ENCODE measurements around the gene LRRC75B.
"Not testable (repeated sequence)": the region's sequence is repeated elsewhere in the genome, so short reads cannot be mapped to it uniquely, and the experiment has no call there.

The LRRC75B gene

GRCh38 chr22:24592851-24593558 is at the start of gene LRRC75B:
Gene LRRC75B, minus strand, starts transcription at chr22:24593073. Its CDS starts 34 bp downstream, at chr22:24593039.
- DNase-seq = peak; percentile 45

- not testable (repeated sequence) for DNase-seq
Observed at GRCh38 chr22:24642307-24642706, 49.4 kb upstream of the LRRC75B start.

- not testable (repeated sequence) for DNase-seq
Observed at GRCh38 chr22:24636513-24636912, 43.6 kb upstream of the LRRC75B start.

DNA sequence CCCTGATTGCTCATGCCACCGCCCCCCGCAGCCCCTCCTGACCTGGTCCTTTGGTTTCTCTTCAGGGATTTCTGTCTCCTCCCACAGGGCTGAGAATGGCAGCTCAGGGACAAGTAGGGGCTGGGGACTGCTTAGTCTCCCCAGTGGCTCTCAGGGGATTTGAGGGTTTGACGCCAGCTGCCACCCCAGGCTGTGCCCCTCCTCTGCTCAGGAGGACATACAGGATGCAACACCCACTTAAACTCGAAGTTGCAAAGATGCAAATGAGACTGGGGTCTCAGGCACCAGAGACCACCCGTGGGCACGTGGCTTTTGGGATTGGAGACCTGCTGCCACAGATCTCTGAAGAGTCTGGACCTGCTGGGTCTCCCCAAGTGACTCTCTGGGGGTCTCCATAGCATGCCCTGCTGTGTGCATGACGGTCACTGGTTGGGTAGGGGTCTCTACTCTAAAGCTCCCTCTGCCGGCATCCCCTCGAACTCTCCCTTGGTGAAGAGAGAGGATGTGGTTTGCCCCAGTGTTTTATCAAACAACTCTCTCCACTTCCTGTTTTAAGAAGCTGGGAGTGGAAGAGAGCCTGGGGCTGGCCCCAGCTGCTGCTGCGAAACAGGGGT is 42.0 kb upstream of the LRRC75B start:
- DNase-seq = not testable (repeated sequence)

DNA sequence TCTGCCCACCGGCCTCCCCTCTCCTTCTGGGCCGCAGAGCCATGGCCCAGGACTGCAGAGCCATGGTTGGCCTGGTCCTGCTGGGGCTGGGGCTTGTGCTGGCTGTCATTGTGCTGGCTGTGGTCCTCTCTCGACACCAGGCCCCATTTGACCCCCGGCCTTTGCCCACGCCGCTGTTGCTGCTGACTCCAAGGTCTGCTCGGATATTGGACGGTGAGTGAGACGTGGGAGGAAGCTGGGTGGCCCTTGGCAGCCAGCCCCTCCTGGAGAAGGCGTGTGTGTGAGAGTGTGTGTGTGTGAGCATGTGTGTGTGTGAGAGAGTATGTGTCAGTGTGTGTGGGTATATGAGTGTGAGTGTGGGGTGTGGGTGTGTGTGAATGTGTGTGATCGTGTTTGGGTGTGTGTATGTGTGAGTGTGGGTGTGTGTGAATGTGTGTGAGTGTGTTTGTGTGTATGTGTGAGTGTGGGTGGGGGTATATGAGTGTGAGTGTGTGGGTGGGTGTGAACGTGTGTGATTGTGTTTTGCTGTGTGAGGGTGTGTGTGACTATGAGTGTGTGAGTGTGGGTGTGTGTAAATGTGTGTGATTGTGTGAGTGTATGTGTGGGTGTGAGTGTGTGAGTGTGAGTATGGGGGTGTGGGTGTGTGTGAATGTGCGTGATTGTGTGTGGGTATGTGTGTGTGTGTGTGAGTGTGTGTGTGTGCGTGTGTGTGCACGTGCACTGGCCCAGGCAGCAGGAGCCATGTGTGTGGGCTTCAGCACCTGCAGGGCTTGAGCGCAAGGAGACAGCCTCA is 40.6 kb upstream of the LRRC75B start:
- DNase-seq = not testable (repeated sequence)

DNA sequence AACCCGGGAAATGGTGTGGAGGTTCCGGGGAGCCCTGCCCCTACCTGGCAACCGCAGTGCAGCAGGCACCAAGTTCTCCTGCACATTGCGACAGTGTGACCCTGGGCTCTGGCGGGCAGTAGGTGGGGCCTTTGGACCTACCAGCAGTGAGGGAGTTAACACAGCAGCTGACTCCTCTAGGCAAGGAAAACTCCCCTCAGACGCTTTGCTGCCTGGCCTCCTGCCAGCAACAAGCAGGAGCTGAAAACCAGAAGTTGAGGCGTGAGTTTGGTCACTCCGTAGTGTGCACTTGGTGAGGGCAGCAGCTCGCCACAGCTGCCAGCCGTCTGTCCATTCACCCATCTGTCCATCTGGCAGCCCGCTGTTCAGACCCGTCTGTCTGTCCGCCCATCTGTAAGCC is 39.8 kb upstream of the LRRC75B start:
- DNase-seq = not testable (repeated sequence)

- DNase-seq = not testable (repeated sequence)
Observed at GRCh38 chr22:24631430-24632122, 38.7 kb upstream of the LRRC75B start.

DNA sequence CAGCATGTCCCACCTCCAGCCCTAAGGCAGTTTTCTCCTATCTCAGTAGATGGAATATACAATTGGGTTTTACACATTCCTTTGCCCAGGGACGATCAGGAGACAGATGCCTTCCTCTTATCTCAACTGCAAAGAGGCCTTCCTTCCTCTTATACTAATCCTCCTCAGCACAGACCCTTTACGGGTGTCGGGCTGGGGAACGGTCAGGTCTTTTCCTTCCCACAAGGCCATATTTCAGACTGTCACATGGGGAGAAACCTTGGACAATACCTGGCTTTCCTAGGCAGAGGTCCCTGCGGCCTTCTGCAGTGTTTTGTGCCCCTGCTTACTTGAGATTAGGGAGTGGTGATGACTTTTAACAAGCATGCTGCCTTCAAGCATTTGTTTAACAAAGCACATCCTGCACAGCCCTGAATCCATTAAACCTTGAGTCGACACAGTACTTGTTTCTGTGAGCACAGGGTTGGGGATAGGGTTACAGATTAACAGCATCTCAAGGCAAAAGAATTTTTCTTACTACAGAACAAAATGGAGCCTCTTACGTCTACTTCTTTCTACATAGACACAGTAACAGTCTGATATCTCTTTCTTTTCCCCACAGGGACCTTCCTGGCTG is 38.0 kb upstream of the LRRC75B start:
- not testable (repeated sequence) for DNase-seq

- DNase-seq = not testable (repeated sequence)
Observed at GRCh38 chr22:24629069-24629468, 36.2 kb upstream of the LRRC75B start.

DNA sequence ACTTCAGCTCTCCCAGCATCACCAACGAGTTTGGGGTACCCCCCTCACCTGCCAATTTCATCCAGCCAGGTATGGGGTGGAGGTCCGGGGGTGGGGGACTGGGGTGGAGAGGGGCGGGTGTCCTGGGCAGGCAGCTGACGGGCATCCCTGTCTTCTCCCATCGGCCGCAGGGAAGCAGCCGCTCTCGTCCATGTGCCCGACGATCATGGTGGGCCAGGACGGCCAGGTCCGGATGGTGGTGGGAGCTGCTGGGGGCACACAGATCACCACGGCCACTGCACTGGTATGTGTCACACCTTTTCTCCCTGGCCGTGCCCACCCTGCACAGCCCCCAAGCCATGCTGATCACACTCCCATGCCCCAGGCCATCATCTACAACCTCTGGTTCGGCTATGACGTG is 35.0 kb upstream of the LRRC75B start:
- DNase-seq = not testable (repeated sequence)

GRCh38 chr22:24622596-24622995 is 29.7 kb upstream of the LRRC75B start:
- DNase-seq = not testable (repeated sequence)

GRCh38 chr22:24621244-24621643 is 28.4 kb upstream of the LRRC75B start:
- DNase-seq = not testable (repeated sequence)

GRCh38 chr22:24614794-24615193 is 21.9 kb upstream of the LRRC75B start:
- DNase-seq = not testable (repeated sequence)

- DNase-seq = not testable (repeated sequence)
Observed at GRCh38 chr22:24609888-24610287, 17.0 kb upstream of the LRRC75B start.

GRCh38 chr22:24608327-24608726 is 15.5 kb upstream of the LRRC75B start:
- DNase-seq = not testable (repeated sequence)

- DNase-seq = not testable (repeated sequence)
Observed at GRCh38 chr22:24607429-24607983, 14.6 kb upstream of the LRRC75B start.

DNA sequence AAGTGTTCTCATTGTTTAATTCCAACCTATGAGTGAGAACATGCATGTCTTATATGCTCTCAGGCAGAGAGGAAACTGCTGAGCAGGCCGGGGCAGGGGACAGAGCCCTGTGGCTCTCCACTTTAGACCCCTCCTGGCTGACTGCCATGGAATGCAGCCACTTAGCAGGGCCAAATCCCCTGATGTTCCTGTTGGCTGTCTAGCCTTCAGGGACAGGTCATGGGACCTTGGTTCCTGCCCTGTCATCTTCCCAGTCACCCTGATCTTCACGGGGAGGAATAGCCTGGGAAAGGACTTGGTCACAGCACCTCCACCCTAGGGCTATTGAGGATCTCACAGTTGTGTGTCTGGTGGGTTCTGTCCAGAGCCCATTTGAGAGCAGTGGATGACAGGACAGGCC is 13.5 kb upstream of the LRRC75B start:
- DNase-seq = not testable (repeated sequence)

GRCh38 chr22:24603770-24604629 is 11.1 kb upstream of the LRRC75B start:
- not testable (repeated sequence) for DNase-seq

DNA sequence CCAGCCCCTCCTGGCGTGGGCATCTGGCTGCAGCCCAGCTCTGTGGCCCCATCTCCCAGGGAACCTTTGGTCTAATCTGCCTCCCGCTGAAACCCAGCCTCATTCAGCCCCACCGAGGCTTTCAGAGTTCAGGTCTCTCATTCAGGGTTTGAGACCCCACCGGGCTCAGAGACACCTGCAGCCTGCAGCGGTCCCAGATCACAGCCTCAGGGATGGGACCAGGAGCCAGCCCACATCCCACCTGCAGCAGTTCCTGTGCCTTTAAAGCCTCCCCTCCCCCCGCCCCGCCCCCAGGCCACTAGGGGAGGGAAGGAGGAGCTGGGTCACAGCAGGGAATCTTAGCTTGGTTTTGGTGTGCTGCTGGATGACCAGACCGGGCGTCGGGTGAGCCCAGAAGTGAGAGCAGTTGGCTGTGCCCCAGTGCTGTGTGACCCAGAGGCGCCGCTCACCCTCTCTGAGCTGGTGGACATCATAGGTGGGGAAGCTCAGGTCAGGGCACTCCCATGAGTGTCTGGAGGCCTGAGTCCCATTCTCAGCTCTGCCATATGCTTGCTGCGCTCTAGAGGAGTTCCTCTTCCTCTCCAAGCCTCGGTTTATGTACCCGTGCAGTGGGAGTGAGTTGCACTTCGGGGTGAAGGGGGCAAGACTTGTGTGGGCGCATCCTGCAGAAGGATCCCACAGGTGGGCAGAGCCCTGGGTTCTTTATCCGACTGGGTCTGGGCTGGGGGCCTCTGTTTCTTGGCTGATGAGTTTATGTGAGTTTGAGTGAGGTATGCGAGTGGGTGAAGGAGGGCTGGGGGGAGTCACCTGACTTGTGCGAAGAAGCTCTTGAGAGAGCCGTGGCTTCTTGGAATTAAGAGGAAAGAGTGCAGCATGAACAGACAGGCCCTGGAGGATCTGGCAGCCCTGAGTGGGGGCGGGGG is 10.2 kb upstream of the LRRC75B start, which contains the start of gene GGT1:
Gene GGT1 (plus strand): TSS at position 347 of the 923 bp plus-strand sequence. CDS start 7,889 bp downstream, outside the sequence.
- peak; percentile 13 for DNase-seq

Measured in DMS79 treated with DMSO at 0.1 percent for 48 hours (cell line).